Natural killer cell (primary cell): ENCODE results near the gene PAM. TPM values are rescaled to one million over a fixed set of nuclear protein-coding genes. Genes with fewer than 3 reads are reported as not detected.

Experiments
- ATAC-seq, 3 donors: fragments of 150-1000 bp in 2 of 3; fragments of 200-7000 bp in 1 of 3; cut with Tn5 transposase; 1 replicate in 1 of 3; 2 replicates in 2 of 3; pipeline ENCODE4 v1.10.0; 2021; ENCODE audit warnings: mild to moderate bottlenecking in 2 of 3, moderate library complexity in 2 of 3
- DNase-seq, 2 donors: peaks; one replicate each; pipeline versions ENCODE4 v3.0.0 to v3.0.0-alpha.2; 2013 to 2021; ENCODE audit warnings: mixed read lengths in 1 of 2
- H3K27ac ChIP-seq: one replicate; pipeline ENCODE4 v1.5.1; 2013; ENCODE audit warnings: mild to moderate bottlenecking, low read length
- H3K27me3 ChIP-seq: one replicate; pipeline ENCODE4 v1.6.1; 2013; ENCODE audit warnings: low read length; ENCODE audit not compliant: control insufficient read depth, insufficient read depth
- H3K36me3 ChIP-seq: one replicate; pipeline ENCODE4 v1.6.1; 2013; ENCODE audit warnings: low read length; ENCODE audit not compliant: control insufficient read depth, insufficient read depth
- H3K4me1 ChIP-seq: one replicate; pipeline ENCODE4 v1.6.1; 2013; ENCODE audit warnings: low read length; ENCODE audit not compliant: control insufficient read depth, insufficient read depth
- H3K4me3 ChIP-seq: one replicate; pipeline ENCODE4 v1.5.1; 2013; ENCODE audit warnings: low read length
- H3K9me3 ChIP-seq: one replicate; pipeline ENCODE4 v1.6.1; 2013; ENCODE audit warnings: low read length; ENCODE audit not compliant: control insufficient read depth, insufficient read depth
- H3K27ac Mint-ChIP-seq, 2 donors: one replicate each; pipeline ENCODE4 v1.8.0; 2022; ENCODE audit warnings: mild to moderate bottlenecking in 2 of 2, mixed read lengths in 2 of 2, moderate library complexity in 1 of 2
- H3K27me3 Mint-ChIP-seq, 2 donors: one replicate each; pipeline ENCODE4 v1.8.0; 2022; ENCODE audit warnings: low read depth in 2 of 2, mixed read lengths in 2 of 2
- H3K36me3 Mint-ChIP-seq: one replicate; pipeline ENCODE4 v1.8.0; 2022; ENCODE audit warnings: mixed read lengths
- H3K4me1 Mint-ChIP-seq, 2 donors: one replicate each; pipeline ENCODE4 v1.8.0; 2022; ENCODE audit warnings: mixed read lengths in 2 of 2
- H3K4me3 Mint-ChIP-seq: one replicate; pipeline ENCODE4 v1.8.0; 2022; ENCODE audit warnings: mild to moderate bottlenecking, moderate library complexity, mixed read lengths
- H3K9me3 Mint-ChIP-seq, 2 donors: one replicate each; pipeline ENCODE4 v1.8.0; 2022; ENCODE audit warnings: mixed read lengths in 2 of 2
- CTCF ChIP-seq: fragments of 200-600 bp; IDR thresholded peaks from one replicate; pipeline ENCODE4 v1.8.0; 2022; ENCODE audit warnings: antibody characterized with exemption
- WGBS: methylation state at CpG from one replicate; pipeline ENCODE4 v1.1.7; 2013; ENCODE audit warnings: missing lambda C conversion rate; ENCODE audit not compliant: insufficient coverage; 5-methylcytosine and 5-hydroxymethylcytosine counted together
- intact Hi-C: fragments of 100-400 bp; cut with micrococcal nuclease; formaldehyde crosslinking; loops from one replicate; pipeline ENCODE4 v1.14.2; 2022
- total RNA-seq, 4 donors: library from RNA; stranded (reverse); fragments of 120-200 nt in 1 of 4; gene quantifications; one replicate each; pipeline versions ENCODE4 v1.2.3 to v1.2.4, GENCODE V29; 2013 to 2022

The PAM gene
- total RNA-seq, 3 donors from 2014 or later (not counting 1 experiment from before 2014, with no cell fraction given), result 67.6 to 79.9 (median 75.3) TPM

GRCh38 chr5:102918986-102919610, 164.0 kb downstream of the PAM start:
- ATAC-seq (no peak), DNase-seq (no peak)
- Histone ChIP-seq H3K9me3 (no peaks in the 10 kb centered on the region), H3K27ac (no peak overlapping the region), H3K36me3 (peaks cover 11% of the 10 kb centered on the region), H3K4me3 (no peak overlapping the region), H3K27me3 (no peaks in the 10 kb centered on the region), H3K4me1 (no peaks in the 10 kb centered on the region)
- intact Hi-C loops, result no loop called here
- TF ChIP-seq CTCF, result no peak
- WGBS, result no CpG with 5 or more reads among the region's 1 CpG
- Mint-ChIP-seq H3K9me3 (no peaks in the 10 kb centered on the region), H3K27me3 (no peaks in the 10 kb centered on the region), H3K4me1 (peaks cover under 1 to 2% of the 10 kb centered on the region in 2 donors), H3K4me3 (no peak overlapping the region), H3K36me3 (no peaks in the 10 kb centered on the region), H3K27ac (no peak overlapping the region)

- peaks cover 8% of the 10 kb centered on the region for H3K36me3 ChIP-seq
- H3K27ac ChIP-seq, result no peak overlapping the region
- no peaks in the 10 kb centered on the region for H3K9me3 ChIP-seq
- no peaks in the 10 kb centered on the region for H3K27me3 ChIP-seq
- no peaks in the 10 kb centered on the region for H3K36me3 Mint-ChIP-seq
- DNase-seq (no peak), ATAC-seq (no peak)
- no peaks in the 10 kb centered on the region for H3K27me3 Mint-ChIP-seq
- no peaks in the 10 kb centered on the region for H3K4me1 ChIP-seq
- intact Hi-C loops, result no loop called here
- no peak for TF ChIP-seq CTCF
- H3K27ac Mint-ChIP-seq, result no peak overlapping the region
- H3K4me3 Mint-ChIP-seq, result no peak overlapping the region
- H3K9me3 Mint-ChIP-seq, result no peaks in the 10 kb centered on the region
- no peak overlapping the region for H3K4me3 ChIP-seq
- WGBS, result 100% methylated on average over 4 of the region's 5 CpGs
- H3K4me1 Mint-ChIP-seq, result no peaks in the 10 kb centered on the region
Observed at GRCh38 chr5:102920762-102921161, 165.7 kb downstream of the PAM start.

GRCh38 chr5:102921341-102922044, 166.4 kb downstream of the PAM start:
- H3K36me3 Mint-ChIP-seq, result peaks cover 1% of the 10 kb centered on the region
- intact Hi-C loops, result no loop called here

More at GRCh38 chr5:102921341-102922044, 166.4 kb downstream of the PAM start:
- Histone ChIP-seq H3K4me1 (no peaks in the 10 kb centered on the region), H3K4me3 (no peak overlapping the region), H3K27me3 (no peaks in the 10 kb centered on the region), H3K36me3 (peaks cover 10% of the 10 kb centered on the region), H3K9me3 (no peaks in the 10 kb centered on the region), H3K27ac (no peak overlapping the region)
- TF ChIP-seq CTCF, result no peak
- DNase-seq, result no peak
- H3K27ac Mint-ChIP-seq, result peak overlapping the region in 1 of 2 donors; percentile 59
- WGBS, result no CpG with 5 or more reads among the region's 1 CpG
- no peaks in the 10 kb centered on the region for H3K27me3 Mint-ChIP-seq
- H3K4me3 Mint-ChIP-seq, result no peak overlapping the region
- no peaks in the 10 kb centered on the region for H3K4me1 Mint-ChIP-seq
- H3K9me3 Mint-ChIP-seq, result no peaks in the 10 kb centered on the region
- no peak for ATAC-seq
